Measurements from ENCODE around the gene STAMBP.

STAMBP gene

DNA sequence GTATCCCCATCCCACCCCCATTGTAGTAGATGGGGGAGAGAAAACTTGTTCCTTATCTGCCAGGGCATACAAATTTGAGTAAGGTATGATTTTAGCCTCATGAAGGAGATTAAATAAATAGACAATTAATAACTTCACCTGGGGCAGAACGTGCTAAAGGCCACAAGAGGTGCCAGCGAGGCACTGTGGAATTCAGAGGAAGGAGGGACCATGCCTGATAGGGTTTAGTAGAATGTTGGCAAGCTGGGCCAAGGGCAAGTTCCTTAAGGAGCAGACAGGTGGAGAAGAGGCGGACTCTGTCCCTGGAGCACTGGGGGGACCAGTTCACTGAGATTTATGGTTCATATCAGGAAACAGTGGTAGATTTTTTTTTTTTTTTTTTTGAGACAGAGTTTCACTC lies 22.5 kb downstream of the STAMBP start:
- no peaks in the 10 kb centered on the region for H3K27me3 ChIP-seq (ENCODE audit: control insufficient read depth, low read length)
- no peaks in the 10 kb centered on the region for H3K9me3 ChIP-seq (ENCODE audit: control insufficient read depth, insufficient read depth, low read length)
- no peak overlapping the region for H3K27ac ChIP-seq (ENCODE audit: low read depth, low read length)
- H3K4me1 ChIP-seq (ENCODE audit: control insufficient read depth, low read length), result peaks cover 9% of the 10 kb centered on the region
- H3K4me2 ChIP-seq (ENCODE audit: low read length), result no peak overlapping the region
- H4K20me1 ChIP-seq (ENCODE audit: control insufficient read depth, insufficient read depth, low read depth, low read length), result no peaks in the 10 kb centered on the region
- H3K36me3 ChIP-seq (ENCODE audit: control insufficient read depth, low read length), result peaks cover 90% of the 10 kb centered on the region
- H3K4me3 ChIP-seq (ENCODE audit: low read length), result no peak overlapping the region
- H3F3A ChIP-seq (ENCODE audit: control insufficient read depth, insufficient read depth), result no peaks in the 10 kb centered on the region
- TF ChIP-seq EZH2phosphoT487 (IDR thresholded peaks at IDR 0.05; ENCODE audit: borderline replicate concordance, low read length), result no peak
- TF ChIP-seq, protein P1, sequence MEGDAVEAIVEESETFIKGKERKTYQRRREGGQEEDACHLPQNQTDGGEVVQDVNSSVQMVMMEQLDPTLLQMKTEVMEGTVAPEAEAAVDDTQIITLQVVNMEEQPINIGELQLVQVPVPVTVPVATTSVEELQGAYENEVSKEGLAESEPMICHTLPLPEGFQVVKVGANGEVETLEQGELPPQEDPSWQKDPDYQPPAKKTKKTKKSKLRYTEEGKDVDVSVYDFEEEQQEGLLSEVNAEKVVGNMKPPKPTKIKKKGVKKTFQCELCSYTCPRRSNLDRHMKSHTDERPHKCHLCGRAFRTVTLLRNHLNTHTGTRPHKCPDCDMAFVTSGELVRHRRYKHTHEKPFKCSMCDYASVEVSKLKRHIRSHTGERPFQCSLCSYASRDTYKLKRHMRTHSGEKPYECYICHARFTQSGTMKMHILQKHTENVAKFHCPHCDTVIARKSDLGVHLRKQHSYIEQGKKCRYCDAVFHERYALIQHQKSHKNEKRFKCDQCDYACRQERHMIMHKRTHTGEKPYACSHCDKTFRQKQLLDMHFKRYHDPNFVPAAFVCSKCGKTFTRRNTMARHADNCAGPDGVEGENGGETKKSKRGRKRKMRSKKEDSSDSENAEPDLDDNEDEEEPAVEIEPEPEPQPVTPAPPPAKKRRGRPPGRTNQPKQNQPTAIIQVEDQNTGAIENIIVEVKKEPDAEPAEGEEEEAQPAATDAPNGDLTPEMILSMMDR (IDR thresholded peaks at IDR 0.05; ENCODE audit: low read depth, low read length, poor library complexity, severe bottlenecking), result peak; percentile 39
- no peaks in the 10 kb centered on the region for H3K79me2 ChIP-seq (ENCODE audit: control insufficient read depth, low read length)
- no peaks in the 10 kb centered on the region for H3K9me2 ChIP-seq (replicated peaks; ENCODE audit: control insufficient read depth, low read length)

DNA sequence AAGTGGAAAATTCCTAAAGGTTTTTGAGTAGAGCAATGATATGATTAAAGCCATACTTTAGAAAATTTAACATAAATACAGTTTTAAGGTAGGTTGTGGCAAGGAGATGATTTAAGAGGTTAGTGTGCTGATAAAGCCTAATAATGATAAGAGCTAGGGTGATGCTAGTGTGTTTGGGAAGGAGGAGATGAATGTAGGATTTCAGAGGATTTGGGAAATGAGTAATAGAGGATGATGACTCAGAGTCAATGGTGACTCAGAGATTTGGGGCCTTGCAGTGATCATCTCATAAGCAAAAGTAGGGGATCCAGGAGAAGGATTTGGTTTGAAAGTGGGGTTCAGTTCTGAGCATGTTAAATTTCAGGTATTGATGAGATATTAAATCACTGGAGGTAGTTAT lies 23.3 kb downstream of the STAMBP start:
- TF ChIP-seq, protein P1 (IDR thresholded peaks at IDR 0.05; ENCODE audit: low read depth, low read length, poor library complexity, severe bottlenecking), result no peak
- Histone ChIP-seq H3K4me2 (ENCODE audit: low read length) (no peak overlapping the region), H3K27ac (ENCODE audit: low read depth, low read length) (no peak overlapping the region), H3K9me2 (replicated peaks; ENCODE audit: control insufficient read depth, low read length) (no peaks in the 10 kb centered on the region), H3K4me1 (ENCODE audit: control insufficient read depth, low read length) (peaks cover 16% of the 10 kb centered on the region), H3K4me3 (ENCODE audit: low read length) (no peak overlapping the region), H3K36me3 (ENCODE audit: control insufficient read depth, low read length) (peaks cover 90% of the 10 kb centered on the region), H3F3A (ENCODE audit: control insufficient read depth, insufficient read depth) (no peaks in the 10 kb centered on the region), H3K27me3 (ENCODE audit: control insufficient read depth, low read length) (no peaks in the 10 kb centered on the region), H4K20me1 (ENCODE audit: control insufficient read depth, insufficient read depth, low read depth, low read length) (no peaks in the 10 kb centered on the region), H3K9me3 (ENCODE audit: control insufficient read depth, insufficient read depth, low read length) (no peaks in the 10 kb centered on the region), H3K79me2 (ENCODE audit: control insufficient read depth, low read length) (no peaks in the 10 kb centered on the region)

DNA sequence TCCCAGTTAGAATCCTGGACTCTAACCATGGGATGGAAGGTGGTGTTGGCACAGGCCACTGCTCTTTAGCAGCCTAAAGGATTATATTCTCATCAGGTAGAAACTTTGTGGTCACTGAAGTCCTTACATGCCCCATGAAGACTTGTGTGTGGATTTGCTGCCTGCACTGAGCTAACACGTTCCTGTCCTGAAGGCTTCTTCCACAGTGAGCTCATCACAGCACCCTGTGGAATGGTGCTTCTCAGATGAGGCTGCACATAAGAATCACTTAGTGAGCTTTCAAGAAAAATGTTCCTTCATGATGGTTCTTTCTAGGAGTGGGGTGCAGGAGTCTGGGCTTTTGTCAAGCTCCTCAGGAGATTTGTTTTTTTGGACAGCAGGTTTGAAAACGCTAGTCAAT lies 26.8 kb downstream of the STAMBP start:
- no peaks in the 10 kb centered on the region for H3K79me2 ChIP-seq (ENCODE audit: control insufficient read depth, low read length)
- no peaks in the 10 kb centered on the region for H3K9me3 ChIP-seq (ENCODE audit: control insufficient read depth, insufficient read depth, low read length)
- no peak overlapping the region for H3K4me3 ChIP-seq (ENCODE audit: low read length)
- TF ChIP-seq, protein P1 (IDR thresholded peaks at IDR 0.05; ENCODE audit: low read depth, low read length, poor library complexity, severe bottlenecking), result no peak
- TF ChIP-seq EZH2phosphoT487 (IDR thresholded peaks at IDR 0.05; ENCODE audit: borderline replicate concordance, low read length), result no peak
- peaks cover 17% of the 10 kb centered on the region for H3K4me1 ChIP-seq (ENCODE audit: control insufficient read depth, low read length)
- H3F3A ChIP-seq (ENCODE audit: control insufficient read depth, insufficient read depth), result no peaks in the 10 kb centered on the region
- H3K27ac ChIP-seq (ENCODE audit: low read depth, low read length), result no peak overlapping the region
- 0 out of 2 replicates have a peak, but pooled peaks cover 4% of the 10 kb centered on the region for H4K20me1 ChIP-seq (ENCODE audit: control insufficient read depth, insufficient read depth, low read depth, low read length)
- H3K9me2 ChIP-seq (replicated peaks; ENCODE audit: control insufficient read depth, low read length), result no peaks in the 10 kb centered on the region
- no peak overlapping the region for H3K4me2 ChIP-seq (ENCODE audit: low read length)
- H3K36me3 ChIP-seq (ENCODE audit: control insufficient read depth, low read length), result peaks cover 85% of the 10 kb centered on the region
- no peaks in the 10 kb centered on the region for H3K27me3 ChIP-seq (ENCODE audit: control insufficient read depth, low read length)

DNA sequence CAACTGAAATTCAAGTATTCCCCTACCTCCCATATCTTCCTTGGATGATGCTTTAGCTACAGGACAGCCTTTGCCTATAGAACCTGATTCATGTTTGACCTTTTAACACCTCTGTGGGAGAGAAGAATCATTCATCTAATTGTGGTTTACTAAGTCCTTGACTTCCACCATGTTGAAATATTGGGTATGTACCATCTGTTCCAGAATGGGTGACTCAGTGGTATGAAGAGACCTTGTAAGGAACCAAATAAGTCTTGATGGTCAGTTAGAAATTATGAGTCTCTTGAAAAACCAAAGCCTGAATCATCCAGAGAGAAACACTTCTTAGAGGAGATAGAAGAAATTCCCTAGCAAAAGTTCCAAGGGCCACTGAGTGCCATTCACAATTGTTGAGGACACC lies 27.5 kb downstream of the STAMBP start:
- H3K4me1 ChIP-seq (ENCODE audit: control insufficient read depth, low read length), result peaks cover 17% of the 10 kb centered on the region
- H3K9me2 ChIP-seq (replicated peaks; ENCODE audit: control insufficient read depth, low read length), result no peaks in the 10 kb centered on the region
- no peak overlapping the region for H3K27ac ChIP-seq (ENCODE audit: low read depth, low read length)
- TF ChIP-seq EZH2phosphoT487 (IDR thresholded peaks at IDR 0.05; ENCODE audit: borderline replicate concordance, low read length), result no peak
- TF ChIP-seq, protein P1 (IDR thresholded peaks at IDR 0.05; ENCODE audit: low read depth, low read length, poor library complexity, severe bottlenecking), result no peak
- no peak overlapping the region for H3K4me3 ChIP-seq (ENCODE audit: low read length)
- peak overlapping the region; percentile 12 for H3K4me2 ChIP-seq (ENCODE audit: low read length)
- no peaks in the 10 kb centered on the region for H3K79me2 ChIP-seq (ENCODE audit: control insufficient read depth, low read length)
- H3K27me3 ChIP-seq (ENCODE audit: control insufficient read depth, low read length), result no peaks in the 10 kb centered on the region
- H4K20me1 ChIP-seq (ENCODE audit: control insufficient read depth, insufficient read depth, low read depth, low read length), result 0 out of 2 replicates have a peak, but pooled peaks cover 4% of the 10 kb centered on the region
- no peaks in the 10 kb centered on the region for H3F3A ChIP-seq (ENCODE audit: control insufficient read depth, insufficient read depth)
- H3K36me3 ChIP-seq (ENCODE audit: control insufficient read depth, low read length), result peaks cover 85% of the 10 kb centered on the region
- no peaks in the 10 kb centered on the region for H3K9me3 ChIP-seq (ENCODE audit: control insufficient read depth, insufficient read depth, low read length)

Data from DOHH2 (cell line).